ENCODE data around the gene CCDC33.
"Not testable (repeated sequence)": the region's sequence is repeated elsewhere in the genome, so short reads cannot be mapped to it uniquely, and the experiment has no call there.

The CCDC33 gene

GRCh38 chr15:74336061-74337005 lies 100.2 kb downstream of the CCDC33 start:
- DNase-seq (ENCODE audit: low read depth), result no peak

GRCh38 chr15:74337146-74337545 lies 101.0 kb downstream of the CCDC33 start:
- no peak for DNase-seq (ENCODE audit: low read depth)

- no peak for DNase-seq (ENCODE audit: low read depth)
Measured at GRCh38 chr15:74337607-74338211, 101.6 kb downstream of the CCDC33 start.

GRCh38 chr15:74338676-74339075 lies 102.5 kb downstream of the CCDC33 start:
- DNase-seq (ENCODE audit: low read depth), result no peak

GRCh38 chr15:74339371-74339770 lies 103.2 kb downstream of the CCDC33 start:
- DNase-seq (ENCODE audit: low read depth), result no peak

GRCh38 chr15:74340150-74340549 lies 104.0 kb downstream of the CCDC33 start:
- no peak for DNase-seq (ENCODE audit: low read depth)

- DNase-seq (ENCODE audit: low read depth), result no peak
Measured at GRCh38 chr15:74343127-74343796, 107.1 kb downstream of the CCDC33 start.

- no peak for DNase-seq (ENCODE audit: low read depth)
Measured at GRCh38 chr15:74343797-74344127, 107.6 kb downstream of the CCDC33 start.

GRCh38 chr15:74345051-74345450 lies 108.9 kb downstream of the CCDC33 start:
- no peak for DNase-seq (ENCODE audit: low read depth)

GRCh38 chr15:74347757-74348250 lies 111.7 kb downstream of the CCDC33 start:
- no peak for DNase-seq (ENCODE audit: low read depth)

GRCh38 chr15:74349241-74349778 lies 113.2 kb downstream of the CCDC33 start:
- DNase-seq (ENCODE audit: low read depth), result no peak

- DNase-seq (ENCODE audit: low read depth), result no peak
Measured at GRCh38 chr15:74350295-74351275, 114.5 kb downstream of the CCDC33 start.

- DNase-seq (ENCODE audit: low read depth), result no peak
Measured at GRCh38 chr15:74351670-74352069, 115.5 kb downstream of the CCDC33 start.

GRCh38 chr15:74352393-74352910 lies 116.3 kb downstream of the CCDC33 start:
- no peak for DNase-seq (ENCODE audit: low read depth)

GRCh38 chr15:74353992-74354391 lies 117.9 kb downstream of the CCDC33 start:
- DNase-seq (ENCODE audit: low read depth), result not testable (repeated sequence)

GRCh38 chr15:74356050-74356449 lies 119.9 kb downstream of the CCDC33 start:
- DNase-seq (ENCODE audit: low read depth), result not testable (repeated sequence)

GRCh38 chr15:74357514-74357913 lies 121.4 kb downstream of the CCDC33 start:
- DNase-seq (ENCODE audit: low read depth), result not testable (repeated sequence)

- not testable (repeated sequence) for DNase-seq (ENCODE audit: low read depth)
Measured at GRCh38 chr15:74359376-74359775, 123.2 kb downstream of the CCDC33 start.

GRCh38 chr15:74360855-74361254 lies 124.7 kb downstream of the CCDC33 start:
- DNase-seq (ENCODE audit: low read depth), result not testable (repeated sequence)

GRCh38 chr15:74362482-74362881 lies 126.4 kb downstream of the CCDC33 start:
- DNase-seq (ENCODE audit: low read depth), result no peak

All from stimulated activated CD4-positive, alpha-beta T cell treated with anti-CD3 and anti-CD28 coated beads, Interleukin-2, amount 100 ng/mL, for 4 hours (primary cell).